Osteoblast (primary cell): ENCODE measurements around the gene ISM1. TPM values are rescaled to one million over a fixed set of nuclear protein-coding genes. Genes with fewer than 3 reads are reported as not detected.

Experiments
- DNase-seq: peaks from one replicate; pipeline ENCODE4 v3.0.0; 2011; ENCODE audit warnings: low spot score, mixed read lengths; ENCODE audit not compliant: insufficient read length; ENCODE audit errors: missing footprints
- H2AFZ ChIP-seq: 2 replicates; pipeline ENCODE4 v1.6.0; 2011; ENCODE audit warnings: mild to moderate bottlenecking, low read length
- H3K27ac ChIP-seq: 2 replicates; pipeline ENCODE4 v1.5.1; 2011; ENCODE audit warnings: mild to moderate bottlenecking, low read depth, low read length, moderate library complexity
- H3K27me3 ChIP-seq: 2 replicates; pipeline ENCODE4 v1.6.0; 2012; ENCODE audit warnings: mild to moderate bottlenecking, control low read depth, inconsistent platforms, low read length, moderate library complexity; ENCODE audit not compliant: insufficient read depth
- H3K36me3 ChIP-seq: 2 replicates; pipeline ENCODE4 v1.5.1; 2011; ENCODE audit warnings: mild to moderate bottlenecking, low read length, control low read depth, moderate library complexity; ENCODE audit not compliant: insufficient read depth
- H3K4me1 ChIP-seq: 2 replicates; pipeline ENCODE4 v1.5.1; 2011; ENCODE audit warnings: mild to moderate bottlenecking, low read length, control low read depth, moderate library complexity; ENCODE audit not compliant: insufficient read depth
- H3K4me2 ChIP-seq: 2 replicates; pipeline ENCODE4 v1.6.0; 2011; ENCODE audit warnings: mild to moderate bottlenecking, low read length; ENCODE audit not compliant: insufficient read depth
- H3K4me3 ChIP-seq: fragments of 200-600 bp; sonication (generic); 3 replicates; pipeline ENCODE4 v1.5.1; 2012; ENCODE audit warnings: mild to moderate bottlenecking, low read length, inconsistent platforms; ENCODE audit not compliant: insufficient read depth
- H3K79me2 ChIP-seq: 2 replicates; pipeline ENCODE4 v1.6.0; 2012; ENCODE audit warnings: mild to moderate bottlenecking, low read length, control low read depth, inconsistent platforms; ENCODE audit not compliant: insufficient read depth
- H3K9me3 ChIP-seq: 2 replicates; pipeline ENCODE4 v1.5.1; 2011; ENCODE audit warnings: low read depth, low read length, control low read depth
- H4K20me1 ChIP-seq: 2 replicates; pipeline ENCODE4 v1.6.0; 2012; ENCODE audit warnings: mild to moderate bottlenecking, low read length, control low read depth; ENCODE audit not compliant: insufficient read depth
- total RNA-seq: library from RNA; depleted of rRNA; stranded (reverse); fragments of >200 nt; gene quantifications from 2 replicates; pipeline ENCODE4 v1.2.3, GENCODE V29; 2012
- TF ChIP-seq, protein P1 (sequence below): IDR thresholded peaks from 2 replicates; pipeline ENCODE4 v1.5.1; 2011; ENCODE audit warnings: mild to moderate bottlenecking, low read depth, low read length, moderate library complexity; ENCODE audit errors: extremely low read depth

The ISM1 gene
- total RNA-seq, 1 donor, result 4.0 TPM

DNA sequence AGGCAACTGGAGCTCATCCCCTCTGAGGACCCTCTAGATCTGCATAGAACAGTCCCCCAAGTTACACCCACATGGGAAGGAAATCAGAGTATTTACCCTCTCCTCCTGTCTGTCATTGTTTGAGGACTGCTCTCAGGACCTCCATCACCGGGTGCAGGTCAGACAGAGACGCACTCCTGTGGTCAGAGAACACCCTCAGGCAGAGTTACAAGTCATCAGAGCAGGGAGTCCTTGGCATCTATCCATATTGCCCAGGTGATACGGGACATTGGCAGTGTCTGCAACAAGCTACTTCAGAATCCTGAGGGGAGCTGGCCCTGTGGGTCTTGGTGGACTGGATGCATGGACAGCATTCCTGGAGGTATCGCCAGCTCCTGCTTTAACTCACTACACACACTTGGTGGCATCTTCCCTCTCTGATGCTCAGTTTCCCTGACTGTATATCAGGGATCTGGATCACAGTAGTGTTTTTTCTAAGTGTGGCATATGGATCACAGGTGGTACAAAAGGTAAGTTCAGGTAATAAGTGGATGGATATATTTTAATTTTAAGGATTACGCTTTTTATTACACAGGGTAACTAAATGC lies 15.1 kb upstream of the ISM1 start:
- Histone ChIP-seq H3K36me3 (no peaks in the 10 kb centered on the region), H2AFZ (no peak overlapping the region), H3K4me2 (no peak overlapping the region), H3K4me3 (no peak overlapping the region), H4K20me1 (no peaks in the 10 kb centered on the region), H3K4me1 (no peaks in the 10 kb centered on the region), H3K27ac (no peak overlapping the region), H3K79me2 (no peaks in the 10 kb centered on the region), H3K27me3 (peaks cover 3% of the 10 kb centered on the region), H3K9me3 (no peaks in the 10 kb centered on the region)
- no peak for DNase-seq
- TF ChIP-seq, protein P1, sequence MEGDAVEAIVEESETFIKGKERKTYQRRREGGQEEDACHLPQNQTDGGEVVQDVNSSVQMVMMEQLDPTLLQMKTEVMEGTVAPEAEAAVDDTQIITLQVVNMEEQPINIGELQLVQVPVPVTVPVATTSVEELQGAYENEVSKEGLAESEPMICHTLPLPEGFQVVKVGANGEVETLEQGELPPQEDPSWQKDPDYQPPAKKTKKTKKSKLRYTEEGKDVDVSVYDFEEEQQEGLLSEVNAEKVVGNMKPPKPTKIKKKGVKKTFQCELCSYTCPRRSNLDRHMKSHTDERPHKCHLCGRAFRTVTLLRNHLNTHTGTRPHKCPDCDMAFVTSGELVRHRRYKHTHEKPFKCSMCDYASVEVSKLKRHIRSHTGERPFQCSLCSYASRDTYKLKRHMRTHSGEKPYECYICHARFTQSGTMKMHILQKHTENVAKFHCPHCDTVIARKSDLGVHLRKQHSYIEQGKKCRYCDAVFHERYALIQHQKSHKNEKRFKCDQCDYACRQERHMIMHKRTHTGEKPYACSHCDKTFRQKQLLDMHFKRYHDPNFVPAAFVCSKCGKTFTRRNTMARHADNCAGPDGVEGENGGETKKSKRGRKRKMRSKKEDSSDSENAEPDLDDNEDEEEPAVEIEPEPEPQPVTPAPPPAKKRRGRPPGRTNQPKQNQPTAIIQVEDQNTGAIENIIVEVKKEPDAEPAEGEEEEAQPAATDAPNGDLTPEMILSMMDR, result no peak

DNA sequence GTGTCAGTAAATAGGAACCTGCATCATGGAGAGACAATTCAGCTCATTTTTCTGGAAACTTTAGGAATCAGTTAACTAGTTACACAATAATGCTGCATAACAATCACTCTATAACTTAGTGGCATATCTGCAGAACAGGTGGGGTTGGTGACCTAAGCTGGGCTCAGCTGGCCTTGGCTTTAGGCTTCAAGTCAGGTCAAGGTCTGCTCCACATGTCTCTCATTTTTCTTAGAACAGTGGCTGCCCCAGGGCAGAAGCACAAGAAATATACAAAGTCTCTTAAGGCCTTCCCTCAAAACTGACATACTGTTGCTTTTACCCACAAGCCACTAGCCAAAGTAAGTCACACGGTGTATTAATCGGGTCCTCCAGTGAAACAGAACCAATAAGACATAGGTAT lies 14.1 kb upstream of the ISM1 start:
- Histone ChIP-seq H3K9me3 (no peaks in the 10 kb centered on the region), H3K36me3 (no peaks in the 10 kb centered on the region), H4K20me1 (no peaks in the 10 kb centered on the region), H3K4me1 (no peaks in the 10 kb centered on the region), H3K27ac (no peak overlapping the region), H3K27me3 (peaks cover 3% of the 10 kb centered on the region), H3K4me2 (no peak overlapping the region), H3K79me2 (no peaks in the 10 kb centered on the region), H2AFZ (no peak overlapping the region), H3K4me3 (no peak overlapping the region)
- TF ChIP-seq, protein P1, result no peak
- no peak for DNase-seq

DNA sequence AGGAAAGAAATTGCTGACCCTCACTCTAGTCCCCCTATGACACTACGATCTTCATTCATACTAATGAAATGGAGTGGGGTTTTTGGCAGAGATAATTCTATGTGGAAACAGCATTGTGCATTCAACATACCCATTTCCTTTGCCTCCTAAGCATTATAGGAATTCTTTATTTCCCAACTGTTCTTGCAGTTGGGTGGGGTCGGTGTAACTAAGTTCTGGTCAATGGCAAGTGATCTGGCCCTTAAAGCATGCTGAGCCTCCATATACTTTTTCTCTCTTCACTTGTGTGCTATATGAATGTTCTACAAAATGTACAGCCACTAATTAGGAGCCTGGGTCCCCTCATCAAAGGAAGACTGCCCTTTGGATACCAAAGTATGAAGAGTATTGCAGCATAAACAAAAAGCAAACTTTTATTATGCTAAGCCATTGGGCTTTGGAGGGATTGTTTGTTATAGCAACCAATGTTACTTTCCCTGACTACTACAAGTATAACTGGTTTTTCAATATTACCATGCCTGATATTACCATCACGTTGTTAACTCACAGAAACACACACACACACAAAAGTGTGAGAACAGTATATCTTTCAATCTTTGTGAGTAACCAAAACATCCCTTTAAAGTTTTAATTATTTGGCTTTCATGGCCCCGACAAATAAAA lies 9.0 kb upstream of the ISM1 start:
- Histone ChIP-seq H3K27ac (no peak overlapping the region), H3K4me2 (no peak overlapping the region), H4K20me1 (no peaks in the 10 kb centered on the region), H3K9me3 (no peaks in the 10 kb centered on the region), H3K79me2 (no peaks in the 10 kb centered on the region), H3K4me1 (no peaks in the 10 kb centered on the region), H3K36me3 (no peaks in the 10 kb centered on the region), H2AFZ (no peak overlapping the region), H3K27me3 (peaks cover 45% of the 10 kb centered on the region), H3K4me3 (no peak overlapping the region)
- no peak for DNase-seq
- TF ChIP-seq, protein P1, result no peak

- no peak overlapping the region for H3K4me2 ChIP-seq
- H3K4me1 ChIP-seq, result no peaks in the 10 kb centered on the region
- H3K36me3 ChIP-seq, result no peaks in the 10 kb centered on the region
- H3K27ac ChIP-seq, result no peak overlapping the region
- peaks cover 45% of the 10 kb centered on the region for H3K27me3 ChIP-seq
- no peak for DNase-seq
- TF ChIP-seq, protein P1, result no peak
- H3K79me2 ChIP-seq, result no peaks in the 10 kb centered on the region
- no peak overlapping the region for H3K4me3 ChIP-seq
- no peaks in the 10 kb centered on the region for H3K9me3 ChIP-seq
- H2AFZ ChIP-seq, result no peak overlapping the region
- no peaks in the 10 kb centered on the region for H4K20me1 ChIP-seq
Observed at GRCh38 chr20:13212750-13213149, 8.3 kb upstream of the ISM1 start.
